ENCODE data around the gene ADM.
A peak's percentile ranks its signal among the peaks of the same experiment; 100 is the strongest.

- TF ChIP-seq CTCF (IDR thresholded peaks at IDR 0.05; ENCODE audit: low read depth, low read length, missing input control) = no peak
- TF ChIP-seq ATF3 (IDR thresholded peaks at IDR 0.05) = peak; percentile 84
- TF ChIP-seq TAF1 (conservative IDR thresholded peaks at IDR 0.05) = peak; percentile 64
- peak; percentile 90 for TF ChIP-seq SP1 (IDR thresholded peaks at IDR 0.05)
- peak; percentile 53 for TF ChIP-seq REST (IDR thresholded peaks at IDR 0.05)
- TF ChIP-seq YY1 (IDR thresholded peaks at IDR 0.05) = peak; percentile 59
- TF ChIP-seq HNF4G (IDR thresholded peaks at IDR 0.05) = no peak
- peak in 1 of 2 donors; percentile 56 for TF ChIP-seq RAD21 (IDR thresholded peaks at IDR 0.05)
- peak; percentile 73 for TF ChIP-seq MAX (IDR thresholded peaks at IDR 0.05)
Measured at GRCh38 chr11:10351765-10352641, 47.1 kb downstream of the ADM start.

Measured in liver (tissue), 3 donors.